GM23338 (cell line): ENCODE results near the gene TSHZ2.

Source experiments
- EZH2phosphoT487 ChIP-seq: fragments of 200-600 bp; sonication (generic); IDR thresholded peaks from one replicate; pipeline ENCODE4 v1.8.1; 2018; ENCODE audit warnings: antibody characterized with exemption; ENCODE audit not compliant: unreplicated experiment
- POLR2AphosphoS5 ChIP-seq: IDR thresholded peaks from 2 replicates; pipeline ENCODE4 v1.6.1; 2016; ENCODE audit warnings: antibody characterized with exemption, low read depth
- ZNF114 ChIP-seq: fragments of 250-450 bp; sonication (Bioruptor Pico); IDR thresholded peaks from 2 replicates; pipeline ENCODE4 v1.5.0; 2020; ENCODE audit warnings: mild to moderate bottlenecking, moderate library complexity
- TF ChIP-seq, protein P1 (sequence below): IDR thresholded peaks from 2 replicates; pipeline ENCODE4 v1.6.1; 2016; ENCODE audit warnings: antibody characterized with exemption
- TF ChIP-seq, protein P2 (sequence below), 2 experiments: fragments of 200-600 bp in 1 of 2; sonication (generic) in 1 of 2; conservative IDR thresholded peaks; 2 replicates each; pipeline versions ENCODE4 v1.5.1 to v1.6.1; 2016 to 2017; ENCODE audit warnings: antibody characterized with exemption in 2 of 2, low read depth in 2 of 2, mild to moderate bottlenecking in 2 of 2, moderate library complexity in 1 of 2

DNA sequence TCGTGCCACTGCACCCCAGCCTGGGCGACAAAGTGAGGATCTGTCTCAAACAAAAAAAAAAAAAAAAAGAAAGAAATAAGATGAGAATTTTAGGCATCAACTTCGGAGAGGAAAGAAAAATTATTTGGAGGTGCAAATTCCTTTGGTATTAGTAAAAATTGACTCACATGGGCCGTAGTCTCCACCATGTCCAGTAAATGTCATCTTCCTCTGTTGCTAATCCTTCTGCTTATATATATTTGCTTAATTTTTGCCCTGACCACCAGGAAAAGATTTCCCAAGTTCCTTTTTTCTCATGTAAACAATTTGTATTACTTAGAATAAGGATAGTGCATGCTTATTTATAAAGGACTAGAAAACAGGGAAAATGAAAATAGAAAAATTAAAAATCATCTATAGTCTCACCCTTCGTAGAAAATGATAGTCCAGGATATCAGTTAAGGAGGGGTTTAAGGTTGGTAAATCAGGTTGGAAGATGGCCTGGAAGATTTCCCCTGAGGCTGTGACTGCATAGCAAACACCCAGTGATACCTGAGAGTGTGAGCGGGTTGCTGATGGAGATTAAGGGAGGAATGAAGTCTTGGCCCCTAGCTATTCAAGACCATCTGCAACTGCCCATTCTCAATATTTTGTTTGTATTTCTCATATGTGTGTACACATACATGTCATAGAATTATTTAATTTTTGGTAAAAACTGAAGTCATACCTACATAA, 380.7 kb downstream of the TSHZ2 start:
- TF ChIP-seq, protein P1, sequence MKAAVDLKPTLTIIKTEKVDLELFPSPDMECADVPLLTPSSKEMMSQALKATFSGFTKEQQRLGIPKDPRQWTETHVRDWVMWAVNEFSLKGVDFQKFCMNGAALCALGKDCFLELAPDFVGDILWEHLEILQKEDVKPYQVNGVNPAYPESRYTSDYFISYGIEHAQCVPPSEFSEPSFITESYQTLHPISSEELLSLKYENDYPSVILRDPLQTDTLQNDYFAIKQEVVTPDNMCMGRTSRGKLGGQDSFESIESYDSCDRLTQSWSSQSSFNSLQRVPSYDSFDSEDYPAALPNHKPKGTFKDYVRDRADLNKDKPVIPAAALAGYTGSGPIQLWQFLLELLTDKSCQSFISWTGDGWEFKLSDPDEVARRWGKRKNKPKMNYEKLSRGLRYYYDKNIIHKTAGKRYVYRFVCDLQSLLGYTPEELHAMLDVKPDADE = no peak
- TF ChIP-seq, protein P2, sequence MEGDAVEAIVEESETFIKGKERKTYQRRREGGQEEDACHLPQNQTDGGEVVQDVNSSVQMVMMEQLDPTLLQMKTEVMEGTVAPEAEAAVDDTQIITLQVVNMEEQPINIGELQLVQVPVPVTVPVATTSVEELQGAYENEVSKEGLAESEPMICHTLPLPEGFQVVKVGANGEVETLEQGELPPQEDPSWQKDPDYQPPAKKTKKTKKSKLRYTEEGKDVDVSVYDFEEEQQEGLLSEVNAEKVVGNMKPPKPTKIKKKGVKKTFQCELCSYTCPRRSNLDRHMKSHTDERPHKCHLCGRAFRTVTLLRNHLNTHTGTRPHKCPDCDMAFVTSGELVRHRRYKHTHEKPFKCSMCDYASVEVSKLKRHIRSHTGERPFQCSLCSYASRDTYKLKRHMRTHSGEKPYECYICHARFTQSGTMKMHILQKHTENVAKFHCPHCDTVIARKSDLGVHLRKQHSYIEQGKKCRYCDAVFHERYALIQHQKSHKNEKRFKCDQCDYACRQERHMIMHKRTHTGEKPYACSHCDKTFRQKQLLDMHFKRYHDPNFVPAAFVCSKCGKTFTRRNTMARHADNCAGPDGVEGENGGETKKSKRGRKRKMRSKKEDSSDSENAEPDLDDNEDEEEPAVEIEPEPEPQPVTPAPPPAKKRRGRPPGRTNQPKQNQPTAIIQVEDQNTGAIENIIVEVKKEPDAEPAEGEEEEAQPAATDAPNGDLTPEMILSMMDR (conservative IDR thresholded peaks at IDR 0.05; ENCODE audit: low read depth in 2 of 2) = no peak
- TF ChIP-seq POLR2AphosphoS5 (no peak), ZNF114 (CRISPR knock-in tag) (no peak), EZH2phosphoT487 (no peak)
